Keratinocyte (primary cell): ENCODE measurements around the gene DUSP2. TPM values are rescaled to one million over a fixed set of nuclear protein-coding genes. Genes with fewer than 3 reads are reported as not detected.

Experiments used
- DNase-seq: peaks from one replicate; pipeline ENCODE4 v3.0.0-alpha.2; 2011; ENCODE audit warnings: low read depth, missing footprints, low spot score
- FAIRE-seq: peaks from 2 replicates; lab custom pipeline; 2011; peaks lifted over from hg19 to GRCh38; lab: Jason Lieb, UNC
- H2AFZ ChIP-seq: 2 replicates; pipeline ENCODE4 v1.6.0; 2012; ENCODE audit warnings: low read length, control low read depth, inconsistent platforms; ENCODE audit not compliant: control insufficient read depth
- H3K27ac ChIP-seq: 2 replicates; pipeline ENCODE4 v1.5.1; 2011; ENCODE audit warnings: low read length; ENCODE audit not compliant: control insufficient read depth, insufficient read depth
- H3K27me3 ChIP-seq: 3 replicates; pipeline ENCODE4 v1.6.0; 2011; ENCODE audit warnings: low read length; ENCODE audit not compliant: control insufficient read depth, insufficient read depth; ENCODE audit errors: extremely low read depth
- H3K36me3 ChIP-seq, 2 experiments: 2 replicates in 1 of 2; 3 replicates in 1 of 2; pipeline ENCODE4 v1.5.1; 2011; ENCODE audit warnings: low read length in 2 of 2, mild to moderate bottlenecking in 1 of 2; ENCODE audit not compliant: control insufficient read depth in 2 of 2, insufficient read depth in 2 of 2; ENCODE audit errors: extremely low read depth in 1 of 2
- H3K4me1 ChIP-seq: 3 replicates; pipeline ENCODE4 v1.5.1; 2011; ENCODE audit warnings: low read length; ENCODE audit not compliant: control insufficient read depth, insufficient read depth; ENCODE audit errors: extremely low read depth
- H3K4me2 ChIP-seq: 3 replicates; pipeline ENCODE4 v1.6.0; 2011; ENCODE audit warnings: low read depth, low read length; ENCODE audit not compliant: control insufficient read depth, insufficient read depth; ENCODE audit errors: extremely low read depth
- H3K4me3 ChIP-seq, 3 experiments: fragments of 200-600 bp in 1 of 3; sonication (generic) in 1 of 3; 2 replicates in 2 of 3; 3 replicates in 1 of 3; pipeline ENCODE4 v1.5.1; 2011 to 2016; ENCODE audit warnings: low read length in 3 of 3, mild to moderate bottlenecking in 3 of 3, control low read depth in 2 of 3, inconsistent platforms in 1 of 3, low read depth in 1 of 3, mixed read lengths in 1 of 3, mixed run types in 1 of 3, moderate library complexity in 1 of 3; ENCODE audit not compliant: control insufficient read depth in 2 of 3, insufficient read depth in 2 of 3; ENCODE audit errors: extremely low read depth in 1 of 3
- H3K79me2 ChIP-seq: 2 replicates; pipeline ENCODE4 v1.6.0; 2012; ENCODE audit warnings: low read length; ENCODE audit not compliant: control insufficient read depth, insufficient read depth
- H3K9ac ChIP-seq: 3 replicates; pipeline ENCODE4 v1.6.0; 2011; ENCODE audit warnings: low read length; ENCODE audit not compliant: control insufficient read depth, insufficient read depth; ENCODE audit errors: extremely low read depth
- H3K9me1 ChIP-seq: 3 replicates; pipeline ENCODE4 v1.6.0; 2011; ENCODE audit warnings: low read length; ENCODE audit not compliant: control insufficient read depth, insufficient read depth; ENCODE audit errors: extremely low read depth
- H3K9me3 ChIP-seq: 2 replicates; pipeline ENCODE4 v1.5.1; 2012; ENCODE audit warnings: low read depth, low read length; ENCODE audit not compliant: control insufficient read depth
- H4K20me1 ChIP-seq: 3 replicates; pipeline ENCODE4 v1.6.0; 2011; ENCODE audit warnings: low read length; ENCODE audit not compliant: control insufficient read depth, insufficient read depth; ENCODE audit errors: extremely low read depth
- CTCF ChIP-seq, 3 experiments: IDR thresholded peaks in 1 of 3; conservative IDR thresholded peaks in 1 of 3; optimal IDR thresholded peaks in 1 of 3; 2 replicates in 2 of 3; 3 replicates in 1 of 3; pipeline versions ENCODE3 to v1.5.1; 2011; ENCODE audit warnings: low read length in 3 of 3, mild to moderate bottlenecking in 3 of 3, moderate library complexity in 2 of 3, control low read depth in 1 of 3, inconsistent platforms in 1 of 3; ENCODE audit not compliant: insufficient read depth in 2 of 3; ENCODE audit errors: extremely low read depth in 1 of 3
- EZH2 ChIP-seq: IDR thresholded peaks from one replicate; pipeline ENCODE4 v1.6.1; 2012; ENCODE audit warnings: inconsistent platforms, mild to moderate bottlenecking, low read length, moderate library complexity
- dilution Hi-C: fragments of 300-500 bp; cut with MboI; formaldehyde crosslinking; loops from one replicate; pipeline ENCODE4 v1.7.0; 2020; ENCODE audit warnings: low sequenced_read_pairs; ENCODE audit not compliant: extremely low pct_ligation_motif_present
- polyA plus RNA-seq, 5 experiments: library from polyadenylated mRNA; depleted of rRNA in 3 of 5; stranded (reverse) in 3 of 5; stranded (forward) in 1 of 5; unstranded in 1 of 5; fragments of >200 nt; gene quantifications; 1 replicate in 1 of 5; 2 replicates in 3 of 5; 3 replicates in 1 of 5; pipeline versions ENCODE4 v1.2.1 to v1.2.3, GENCODE V29; 2011 to 2012; ENCODE audit warnings: missing spikeins in 2 of 5, low read depth in 1 of 5, low replicate concordance in 1 of 5

The DUSP2 gene
- polyA plus RNA-seq, 1 donor (not counting 4 experiments of a cell fraction or from before 2014, with no cell fraction given) = 1.2 TPM

DNA sequence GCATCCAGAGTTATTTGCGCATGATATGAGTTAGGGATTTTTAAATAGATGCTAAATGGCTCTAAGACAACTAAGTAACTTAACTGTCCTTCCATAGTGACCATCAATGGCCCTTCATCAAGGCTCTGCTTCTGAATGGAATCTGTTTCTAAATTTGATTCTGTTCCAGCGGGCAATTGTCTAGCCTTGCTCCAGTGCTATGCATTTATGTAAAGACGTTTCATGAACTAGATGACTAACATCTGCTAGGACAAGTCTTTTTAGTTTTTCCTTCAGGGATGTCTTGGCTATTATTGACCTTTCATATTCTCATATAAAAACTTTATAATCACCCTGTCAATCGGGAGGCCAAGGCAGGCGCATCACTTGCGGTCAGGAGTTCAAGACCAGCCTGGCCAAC, 16.8 kb downstream of the DUSP2 start:
- Histone ChIP-seq H3K9ac (no peak overlapping the region), H3K4me1 (no peaks in the 10 kb centered on the region), H3K4me3 (no peak overlapping the region), H4K20me1 (no peaks in the 10 kb centered on the region), H3K36me3 (no peaks in the 10 kb centered on the region), H3K4me2 (no peak overlapping the region), H3K9me1 (no peaks in the 10 kb centered on the region), H3K27ac (no peak overlapping the region), H3K27me3 (peaks cover 3% of the 10 kb centered on the region), H3K9me3 (no peaks in the 10 kb centered on the region), H3K79me2 (no peaks in the 10 kb centered on the region), H2AFZ (no peak overlapping the region)
- dilution Hi-C loops = no loop called here
- no peak for TF ChIP-seq CTCF (optimal IDR thresholded peaks at IDR 0.05 in 1 of 3, IDR thresholded peaks at IDR 0.05 in 1 of 3, conservative IDR thresholded peaks at IDR 0.05 in 1 of 3; ENCODE audit: extremely low read depth in 1 of 3, insufficient read depth in 2 of 3, low read length in 3 of 3)
- TF ChIP-seq EZH2 = no peak
- FAIRE-seq (no peak), DNase-seq (no peak)

- no peaks in the 10 kb centered on the region for H3K36me3 ChIP-seq
- no peak overlapping the region for H3K27ac ChIP-seq
- H2AFZ ChIP-seq = no peak overlapping the region
- peaks cover 27% of the 10 kb centered on the region for H3K27me3 ChIP-seq
- DNase-seq = no peak
- no peak overlapping the region for H3K4me3 ChIP-seq
- H3K4me1 ChIP-seq = no peaks in the 10 kb centered on the region
- H4K20me1 ChIP-seq = no peaks in the 10 kb centered on the region
- no peak overlapping the region for H3K4me2 ChIP-seq
- H3K9me3 ChIP-seq = no peaks in the 10 kb centered on the region
- H3K79me2 ChIP-seq = no peaks in the 10 kb centered on the region
- no peak overlapping the region for H3K9ac ChIP-seq
- no peak for FAIRE-seq
- dilution Hi-C loops = no loop called here
- no peaks in the 10 kb centered on the region for H3K9me1 ChIP-seq
- TF ChIP-seq CTCF (optimal IDR thresholded peaks at IDR 0.05 in 1 of 3, IDR thresholded peaks at IDR 0.05 in 1 of 3, conservative IDR thresholded peaks at IDR 0.05 in 1 of 3; ENCODE audit: extremely low read depth in 1 of 3, insufficient read depth in 2 of 3, low read length in 3 of 3) = no peak
- TF ChIP-seq EZH2 = no peak
These were observed 20.6 kb downstream of the DUSP2 start for GRCh38 chr2:96124406-96125265.
